Astrocyte of the cerebellum (primary cell): ENCODE measurements around the gene SOX18.

Experiments
- DNase-seq: peaks from one replicate; pipeline ENCODE4 v3.0.0-alpha.2; 2011; ENCODE audit warnings: low read depth
- H3K4me3 ChIP-seq: 2 replicates; pipeline ENCODE4 v1.5.1; 2011; ENCODE audit warnings: mild to moderate bottlenecking, low read depth, low read length, moderate library complexity
- in situ Hi-C: cut with HindIII; loops from 2 replicates; pipeline ENCODE4 v1.10.0; 2017; ENCODE audit warnings: low sequenced_read_pairs
- TF ChIP-seq, protein P1 (sequence below): IDR thresholded peaks from 2 replicates; pipeline ENCODE4 v1.5.1; 2012; ENCODE audit warnings: low read length, low read depth, moderate library complexity, mild to moderate bottlenecking; ENCODE audit errors: missing control alignments

Gene SOX18

DNA sequence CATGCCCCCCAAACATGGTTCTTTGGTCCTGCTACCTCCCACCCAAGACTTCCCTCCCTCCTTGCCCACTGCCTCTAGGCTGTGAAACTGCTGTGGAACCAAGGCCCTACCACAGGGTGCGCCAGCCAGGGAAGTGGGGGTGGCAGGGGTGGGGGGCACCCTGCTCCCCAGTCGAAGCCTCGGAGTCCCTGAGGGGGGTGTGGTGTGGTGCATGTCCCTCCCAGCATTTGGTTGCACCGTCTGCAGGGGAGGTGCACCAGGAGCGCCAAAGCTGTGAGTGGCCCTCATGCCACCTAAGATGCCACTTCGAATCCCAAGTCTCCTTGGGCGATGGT is 28.1 kb upstream of the SOX18 start:
- in situ Hi-C loops, result no loop called here
- TF ChIP-seq, protein P1, sequence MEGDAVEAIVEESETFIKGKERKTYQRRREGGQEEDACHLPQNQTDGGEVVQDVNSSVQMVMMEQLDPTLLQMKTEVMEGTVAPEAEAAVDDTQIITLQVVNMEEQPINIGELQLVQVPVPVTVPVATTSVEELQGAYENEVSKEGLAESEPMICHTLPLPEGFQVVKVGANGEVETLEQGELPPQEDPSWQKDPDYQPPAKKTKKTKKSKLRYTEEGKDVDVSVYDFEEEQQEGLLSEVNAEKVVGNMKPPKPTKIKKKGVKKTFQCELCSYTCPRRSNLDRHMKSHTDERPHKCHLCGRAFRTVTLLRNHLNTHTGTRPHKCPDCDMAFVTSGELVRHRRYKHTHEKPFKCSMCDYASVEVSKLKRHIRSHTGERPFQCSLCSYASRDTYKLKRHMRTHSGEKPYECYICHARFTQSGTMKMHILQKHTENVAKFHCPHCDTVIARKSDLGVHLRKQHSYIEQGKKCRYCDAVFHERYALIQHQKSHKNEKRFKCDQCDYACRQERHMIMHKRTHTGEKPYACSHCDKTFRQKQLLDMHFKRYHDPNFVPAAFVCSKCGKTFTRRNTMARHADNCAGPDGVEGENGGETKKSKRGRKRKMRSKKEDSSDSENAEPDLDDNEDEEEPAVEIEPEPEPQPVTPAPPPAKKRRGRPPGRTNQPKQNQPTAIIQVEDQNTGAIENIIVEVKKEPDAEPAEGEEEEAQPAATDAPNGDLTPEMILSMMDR, result no peak
- no peak for DNase-seq
- no peak overlapping the region for H3K4me3 ChIP-seq

DNA sequence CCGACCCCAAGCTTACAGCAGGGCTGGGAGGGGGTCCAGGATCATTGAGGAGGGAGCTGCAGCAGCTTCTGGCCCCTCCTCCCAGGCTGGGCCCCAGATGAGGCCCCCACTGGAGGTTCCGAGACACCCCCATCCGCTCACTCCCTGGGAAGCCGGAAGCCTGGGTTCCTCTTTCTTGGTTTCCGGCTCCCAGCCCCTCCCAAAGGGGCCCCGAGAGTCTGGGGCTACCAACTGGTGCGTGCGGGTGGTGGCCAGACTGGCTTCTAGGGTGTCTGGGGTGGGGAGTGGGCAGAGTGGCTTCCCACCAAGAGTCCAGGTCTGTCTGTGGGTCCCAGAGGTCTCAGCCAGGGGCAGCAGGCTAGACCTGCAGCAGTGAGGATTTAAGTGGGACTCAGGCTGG is 27.7 kb upstream of the SOX18 start:
- no peak for DNase-seq
- H3K4me3 ChIP-seq, result no peak overlapping the region
- TF ChIP-seq, protein P1, result no peak
- in situ Hi-C loops, result no loop called here

- TF ChIP-seq, protein P1, result no peak
- in situ Hi-C loops, result no loop called here
- H3K4me3 ChIP-seq, result no peak overlapping the region
- no peak for DNase-seq
These were observed 26.9 kb upstream of the SOX18 start for GRCh38 chr20:64076061-64076997.

- no peak for DNase-seq
- TF ChIP-seq, protein P1, result no peak
- H3K4me3 ChIP-seq, result no peak overlapping the region
- in situ Hi-C loops, result no loop called here
These were observed 26.1 kb upstream of the SOX18 start for GRCh38 chr20:64075556-64075955.

- no peak for DNase-seq
- TF ChIP-seq, protein P1, result no peak
- no peak overlapping the region for H3K4me3 ChIP-seq
- in situ Hi-C loops, result no loop called here
These were observed 25.5 kb upstream of the SOX18 start for GRCh38 chr20:64074963-64075362.

DNA sequence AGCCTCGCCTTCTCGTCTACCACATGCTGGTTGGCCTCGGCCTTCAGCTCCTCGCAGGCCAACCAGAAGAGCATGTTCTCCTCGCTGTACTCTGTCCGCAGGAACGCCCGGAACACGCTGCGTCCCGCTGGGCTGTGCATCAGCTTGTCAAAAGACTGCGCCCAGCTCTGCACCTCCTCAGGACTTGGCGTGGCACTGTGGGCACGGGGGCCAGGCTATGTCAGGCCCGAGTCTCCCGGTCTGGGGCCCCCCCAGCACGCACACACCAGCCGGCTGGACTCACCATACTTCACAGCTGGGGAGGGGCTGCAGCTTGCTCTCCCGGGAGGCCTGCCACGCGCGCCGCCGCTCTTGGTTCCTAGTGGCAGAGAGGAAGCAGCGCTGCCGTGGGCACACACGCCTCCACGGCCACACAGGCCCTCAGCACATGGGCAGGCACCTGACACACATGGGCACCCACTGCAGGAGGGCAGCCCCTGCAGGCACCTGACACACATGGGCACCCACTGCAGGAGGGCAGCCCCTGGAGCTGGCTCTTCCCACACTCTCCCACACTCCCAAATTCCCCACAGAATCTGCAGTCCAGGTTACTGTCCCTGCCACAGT is 24.8 kb upstream of the SOX18 start:
- in situ Hi-C loops, result no loop called here
- no peak overlapping the region for H3K4me3 ChIP-seq
- no peak for DNase-seq
- TF ChIP-seq, protein P1, result no peak
